KMS-11 (cell line): Measurements from ENCODE around the gene HTR1D.

ENCODE experiments used
- H2AFZ ChIP-seq: fragments of 200-600 bp; sonication (generic); 2 replicates; pipeline ENCODE4 v1.6.1; 2016; ENCODE audit warnings: antibody characterized with exemption, mixed run types, low read depth
- H3K27ac ChIP-seq: fragments of 200-600 bp; sonication (generic); 2 replicates; pipeline ENCODE4 v1.6.1; 2016; ENCODE audit warnings: mild to moderate bottlenecking, mixed run types
- H3K27me3 ChIP-seq: fragments of 200-600 bp; sonication (generic); 2 replicates; pipeline ENCODE4 v1.6.1; 2017; ENCODE audit warnings: mild to moderate bottlenecking, low read depth, mixed run types, moderate library complexity; ENCODE audit not compliant: insufficient read depth
- H3K36me3 ChIP-seq: fragments of 200-600 bp; sonication (generic); 2 replicates; pipeline ENCODE4 v1.6.1; 2017; ENCODE audit warnings: mild to moderate bottlenecking, mixed run types; ENCODE audit not compliant: insufficient read depth
- H3K4me1 ChIP-seq: fragments of 200-600 bp; sonication (generic); 2 replicates; pipeline ENCODE4 v1.6.1; 2016; ENCODE audit warnings: mild to moderate bottlenecking, low read depth, mixed run types; ENCODE audit not compliant: poor library complexity, severe bottlenecking
- H3K4me2 ChIP-seq: fragments of 200-600 bp; sonication (generic); 2 replicates; pipeline ENCODE4 v1.7.0; 2016; ENCODE audit warnings: mild to moderate bottlenecking, mixed run types
- H3K4me3 ChIP-seq: fragments of 200-600 bp; sonication (generic); IDR thresholded peaks from 2 replicates; pipeline ENCODE4 v1.6.1; 2017; ENCODE audit warnings: low read depth, low read length, mixed read lengths; ENCODE audit not compliant: insufficient read depth
- H3K79me2 ChIP-seq: fragments of 200-600 bp; sonication (generic); 2 replicates; pipeline ENCODE4 v1.6.1; 2016; ENCODE audit warnings: low read depth, mixed run types; ENCODE audit not compliant: insufficient read depth
- H3K9ac ChIP-seq: fragments of 200-600 bp; sonication (generic); 2 replicates; pipeline ENCODE4 v1.6.1; 2016; ENCODE audit warnings: mild to moderate bottlenecking, mixed run types
- H4K20me1 ChIP-seq: fragments of 200-600 bp; sonication (generic); 2 replicates; pipeline ENCODE4 v1.6.1; 2016; ENCODE audit warnings: mild to moderate bottlenecking, mixed run types; ENCODE audit not compliant: insufficient read depth
- CTCF ChIP-seq: fragments of 200-600 bp; sonication (generic); conservative IDR thresholded peaks from 2 replicates; pipeline ENCODE4 v1.6.1; 2017; ENCODE audit warnings: low read depth, mild to moderate bottlenecking, antibody characterized with exemption, low read length, moderate library complexity, mixed read lengths

HTR1D gene

GRCh38 chr1:23222742-23223141, 5.4 kb upstream of the HTR1D start:
- TF ChIP-seq CTCF, result no peak
- H3K9ac ChIP-seq, result no peak overlapping the region
- H3K4me1 ChIP-seq, result no peaks in the 10 kb centered on the region
- H3K4me3 ChIP-seq, result no peak overlapping the region
- no peak overlapping the region for H3K4me2 ChIP-seq
- no peaks in the 10 kb centered on the region for H3K36me3 ChIP-seq
- H3K27me3 ChIP-seq, result peaks cover 5% of the 10 kb centered on the region
- H4K20me1 ChIP-seq, result no peaks in the 10 kb centered on the region
- H2AFZ ChIP-seq, result no peak overlapping the region
- no peak overlapping the region for H3K27ac ChIP-seq
- no peaks in the 10 kb centered on the region for H3K79me2 ChIP-seq

- Histone ChIP-seq H3K4me1 (no peaks in the 10 kb centered on the region), H4K20me1 (no peaks in the 10 kb centered on the region), H3K27me3 (peaks cover 9% of the 10 kb centered on the region), H2AFZ (no peak overlapping the region), H3K4me2 (no peak overlapping the region), H3K36me3 (no peaks in the 10 kb centered on the region), H3K27ac (no peak overlapping the region), H3K9ac (no peak overlapping the region), H3K79me2 (no peaks in the 10 kb centered on the region), H3K4me3 (no peak overlapping the region)
- TF ChIP-seq CTCF, result no peak
Measured at GRCh38 chr1:23222331-23222730, 5.0 kb upstream of the HTR1D start.

- H3K27ac ChIP-seq, result no peak overlapping the region
- no peaks in the 10 kb centered on the region for H3K4me1 ChIP-seq
Measured at GRCh38 chr1:23221107-23221506, 3.8 kb upstream of the HTR1D start.

GRCh38 chr1:23216771-23217420, 406 bp downstream of the HTR1D start:
- Histone ChIP-seq H3K4me1 (no peaks in the 10 kb centered on the region), H2AFZ (peak overlapping the region; percentile 41), H3K27me3 (peaks cover 10% of the 10 kb centered on the region), H4K20me1 (no peaks in the 10 kb centered on the region), H3K4me2 (0 out of 2 replicates have a peak overlapping the region, but pooled peaks have one; percentile 25), H3K36me3 (no peaks in the 10 kb centered on the region), H3K9ac (no peak overlapping the region), H3K79me2 (no peaks in the 10 kb centered on the region), H3K27ac (no peak overlapping the region), H3K4me3 (no peak overlapping the region)
- peak; percentile 68 for TF ChIP-seq CTCF

More at GRCh38 chr1:23221107-23221506, 3.8 kb upstream of the HTR1D start:
- Histone ChIP-seq H3K4me3 (no peak overlapping the region), H3K4me2 (no peak overlapping the region), H4K20me1 (no peaks in the 10 kb centered on the region), H3K9ac (no peak overlapping the region), H2AFZ (no peak overlapping the region), H3K36me3 (no peaks in the 10 kb centered on the region), H3K27me3 (peaks cover 10% of the 10 kb centered on the region), H3K79me2 (no peaks in the 10 kb centered on the region)
- no peak for TF ChIP-seq CTCF
